ENCODE results near the gene SMTNL1.

- TF ChIP-seq CTCF (IDR thresholded peaks at IDR 0.05) (no peak), POLR2A (IDR thresholded peaks at IDR 0.05) (no peak)
Observed at GRCh38 chr11:57547854-57548377, 10.5 kb downstream of the SMTNL1 start.

All from right lobe of liver (tissue), 4 donors.